Neural progenitor cell (in vitro differentiated cells): Measurements from ENCODE around the gene KLHL8. TPM values are rescaled to one million over a fixed set of nuclear protein-coding genes. Genes with fewer than 3 reads are reported as not detected.
"Not testable (repeated sequence)": the region's sequence is repeated elsewhere in the genome, so short reads cannot be mapped to it uniquely, and the experiment has no call there.

Source experiments
- DNase-seq: peaks from one replicate; pipeline ENCODE4 v3.0.0-alpha.2; 2016; ENCODE audit warnings: low spot score
- H2AFZ ChIP-seq: fragments of 200-600 bp; sonication (generic); replicated peaks from 2 replicates; pipeline ENCODE4 v1.6.1; 2016; ENCODE audit warnings: antibody characterized with exemption
- H3F3A ChIP-seq: fragments of 200-600 bp; sonication (generic); 2 replicates; pipeline ENCODE4 v1.6.1; 2016; ENCODE audit warnings: antibody characterized with exemption, low read depth
- H3K27ac ChIP-seq: fragments of 200-600 bp; sonication (generic); 2 replicates; pipeline ENCODE4 v1.5.1; 2016; ENCODE audit warnings: mild to moderate bottlenecking
- H3K27me3 ChIP-seq: fragments of 200-600 bp; sonication (generic); 2 replicates; pipeline ENCODE4 v1.6.1; 2016; ENCODE audit warnings: mild to moderate bottlenecking, moderate library complexity
- H3K36me3 ChIP-seq: fragments of 200-600 bp; sonication (generic); 2 replicates; pipeline ENCODE4 v1.5.1; 2016
- H3K4me1 ChIP-seq: fragments of 200-600 bp; sonication (generic); 2 replicates; pipeline ENCODE4 v1.6.1; 2016; ENCODE audit warnings: mixed run types
- H3K4me2 ChIP-seq: fragments of 200-600 bp; sonication (generic); 2 replicates; pipeline ENCODE4 v1.6.1; 2016
- H3K4me3 ChIP-seq: fragments of 200-600 bp; sonication (generic); 2 replicates; pipeline ENCODE4 v1.5.1; 2016
- H3K79me2 ChIP-seq: fragments of 200-600 bp; sonication (generic); 2 replicates; pipeline ENCODE4 v1.6.1; 2016; ENCODE audit warnings: low read depth
- H3K9ac ChIP-seq: fragments of 200-600 bp; sonication (generic); 2 replicates; pipeline ENCODE4 v1.6.1; 2016
- H3K9me3 ChIP-seq: fragments of 200-600 bp; sonication (generic); 2 replicates; pipeline ENCODE4 v1.5.1; 2016; ENCODE audit warnings: low read depth
- H4K20me1 ChIP-seq: fragments of 200-600 bp; sonication (generic); 2 replicates; pipeline ENCODE4 v1.6.1; 2016; ENCODE audit warnings: low read depth
- H3K27ac Mint-ChIP-seq: 3 replicates; pipeline ENCODE4 v1.8.0; 2021; ENCODE audit warnings: mixed read lengths
- H3K27me3 Mint-ChIP-seq: 2 replicates; pipeline ENCODE4 v1.8.0; 2022; ENCODE audit warnings: low read depth, mild to moderate bottlenecking, inconsistent platforms, moderate library complexity, mixed read lengths; ENCODE audit not compliant: insufficient read depth
- H3K36me3 Mint-ChIP-seq: 3 replicates; pipeline ENCODE4 v1.8.0; 2021; ENCODE audit warnings: mixed read lengths
- H3K4me1 Mint-ChIP-seq: 3 replicates; pipeline ENCODE4 v1.8.0; 2021; ENCODE audit warnings: mixed read lengths
- H3K4me3 Mint-ChIP-seq: 3 replicates; pipeline ENCODE4 v1.8.0; 2021; ENCODE audit warnings: mild to moderate bottlenecking, moderate library complexity, mixed read lengths
- H3K9me3 Mint-ChIP-seq: 3 replicates; pipeline ENCODE4 v1.8.0; 2020; ENCODE audit warnings: mixed read lengths
- CTCF ChIP-seq: fragments of 200-600 bp; sonication (generic); IDR thresholded peaks from 2 replicates; pipeline ENCODE4 v1.5.1; 2017; ENCODE audit warnings: antibody characterized with exemption, mild to moderate bottlenecking
- EZH2 ChIP-seq: fragments of 200-600 bp; sonication (generic); IDR thresholded peaks from 2 replicates; pipeline ENCODE4 v1.6.1; 2017; ENCODE audit warnings: antibody characterized with exemption, mild to moderate bottlenecking, moderate library complexity
- EZH2phosphoT487 ChIP-seq: fragments of 200-600 bp; sonication (generic); IDR thresholded peaks from 2 replicates; pipeline ENCODE4 v1.6.1; 2017; ENCODE audit warnings: antibody characterized with exemption
- total RNA-seq: library from RNA; depleted of rRNA; stranded (reverse); fragments of >200 nt; gene quantifications from 2 replicates; pipeline ENCODE4 v1.2.3, GENCODE V29; 2015; ENCODE audit warnings: low replicate concordance

KLHL8 gene
- total RNA-seq, 1 donor from 2014 or later: 20.3 TPM

GRCh38 chr4:87147116-87147515, 73.3 kb downstream of the KLHL8 start:
- H3K4me3 ChIP-seq: no peak overlapping the region
- Mint-ChIP-seq H3K4me3 (no peak overlapping the region), H3K27ac (no peak overlapping the region), H3K9me3 (no peaks in the 10 kb centered on the region), H3K4me1 (no peaks in the 10 kb centered on the region), H3K27me3 (no peaks in the 10 kb centered on the region), H3K36me3 (peaks cover 10% of the 10 kb centered on the region)
- no peaks in the 10 kb centered on the region for H3K4me1 ChIP-seq
- no peaks in the 10 kb centered on the region for H4K20me1 ChIP-seq
- TF ChIP-seq CTCF (no peak), EZH2 (no peak), EZH2phosphoT487 (no peak)
- no peaks in the 10 kb centered on the region for H3K79me2 ChIP-seq
- no peak overlapping the region for H3K9ac ChIP-seq
- H2AFZ ChIP-seq: no peak overlapping the region
- no peak for DNase-seq
- H3K4me2 ChIP-seq: no peak overlapping the region
- H3K27me3 ChIP-seq: no peaks in the 10 kb centered on the region
- H3K9me3 ChIP-seq: no peaks in the 10 kb centered on the region
- no peaks in the 10 kb centered on the region for H3K36me3 ChIP-seq
- no peak overlapping the region for H3K27ac ChIP-seq
- H3F3A ChIP-seq: peaks cover 9% of the 10 kb centered on the region

GRCh38 chr4:87145934-87146333, 74.5 kb downstream of the KLHL8 start:
- DNase-seq, H3K27ac ChIP-seq, H3K27me3 Mint-ChIP-seq, H3K9me3 Mint-ChIP-seq, H3K27me3 ChIP-seq, H3K79me2 ChIP-seq, H3K36me3 ChIP-seq, H3K4me1 ChIP-seq, H2AFZ ChIP-seq, H3K9ac ChIP-seq, H4K20me1 ChIP-seq, H3K27ac Mint-ChIP-seq, H3K4me3 Mint-ChIP-seq, H3K9me3 ChIP-seq, H3K4me1 Mint-ChIP-seq, H3F3A ChIP-seq, H3K4me2 ChIP-seq, H3K4me3 ChIP-seq: not testable (repeated sequence)
- H3K36me3 Mint-ChIP-seq: peaks cover 16% of the 10 kb centered on the region

- TF ChIP-seq CTCF (no peak), EZH2phosphoT487 (no peak), EZH2 (no peak)
- Mint-ChIP-seq H3K27ac (no peak overlapping the region), H3K9me3 (no peaks in the 10 kb centered on the region), H3K4me3 (no peak overlapping the region), H3K36me3 (peaks cover 16% of the 10 kb centered on the region), H3K4me1 (no peaks in the 10 kb centered on the region), H3K27me3 (no peaks in the 10 kb centered on the region)
- H2AFZ ChIP-seq: no peak overlapping the region
- no peaks in the 10 kb centered on the region for H4K20me1 ChIP-seq
- no peaks in the 10 kb centered on the region for H3K36me3 ChIP-seq
- no peaks in the 10 kb centered on the region for H3K27me3 ChIP-seq
- H3F3A ChIP-seq: peaks cover 6% of the 10 kb centered on the region
- H3K4me1 ChIP-seq: no peaks in the 10 kb centered on the region
- H3K4me3 ChIP-seq: no peak overlapping the region
- H3K79me2 ChIP-seq: no peaks in the 10 kb centered on the region
- no peak for DNase-seq
- H3K27ac ChIP-seq: no peak overlapping the region
- no peak overlapping the region for H3K9ac ChIP-seq
- H3K4me2 ChIP-seq: no peak overlapping the region
- H3K9me3 ChIP-seq: no peaks in the 10 kb centered on the region
These were observed 76.1 kb downstream of the KLHL8 start for GRCh38 chr4:87144356-87144755.

GRCh38 chr4:87141428-87141827, 79.0 kb downstream of the KLHL8 start:
- TF ChIP-seq EZH2: no peak
- no peak for TF ChIP-seq CTCF
- no peak for TF ChIP-seq EZH2phosphoT487
- Histone ChIP-seq H3K9ac (no peak overlapping the region), H3K79me2 (no peaks in the 10 kb centered on the region), H4K20me1 (no peaks in the 10 kb centered on the region), H3K4me3 (no peak overlapping the region), H2AFZ (no peak overlapping the region), H3K27ac (no peak overlapping the region), H3F3A (peaks cover 2% of the 10 kb centered on the region), H3K36me3 (no peaks in the 10 kb centered on the region), H3K9me3 (no peaks in the 10 kb centered on the region), H3K4me1 (no peaks in the 10 kb centered on the region), H3K27me3 (no peaks in the 10 kb centered on the region), H3K4me2 (no peak overlapping the region)
- Mint-ChIP-seq H3K4me1 (no peaks in the 10 kb centered on the region), H3K9me3 (no peaks in the 10 kb centered on the region), H3K27ac (no peak overlapping the region), H3K36me3 (peaks cover 21% of the 10 kb centered on the region), H3K27me3 (no peaks in the 10 kb centered on the region), H3K4me3 (no peak overlapping the region)
- no peak for DNase-seq
